WTC11 (cell line): Measurements from ENCODE around the gene MBD2. TPM values are rescaled to one million over a fixed set of nuclear protein-coding genes. Genes with fewer than 3 reads are reported as not detected.

Experiments
- ATAC-seq: fragments of 200-7000 bp; cut with Tn5 transposase; 2 replicates; pipeline ENCODE4 v1.10.0; 2021; ENCODE audit warnings: mild to moderate bottlenecking, moderate library complexity
- CTCF ChIA-PET: fragments of 300-600 bp; sonication (Branson Sonifier 250); formaldehyde crosslinking; loops from one replicate; lab custom pipeline; 2021; ENCODE audit warnings: antibody characterized with exemption; lab: Charles Lee
- POLR2A ChIA-PET: fragments of 350-600 bp; sonication (Branson Sonifier 250); formaldehyde crosslinking; loops from one replicate; lab custom pipeline; 2021; ENCODE audit warnings: antibody characterized with exemption; lab: Charles Lee
- DNase-seq: peaks from one replicate; pipeline ENCODE4 v3.0.0; 2021; ENCODE audit warnings: low spot score
- H3K27ac Mint-ChIP-seq: 2 replicates; pipeline ENCODE4 v1.8.0; 2021; ENCODE audit warnings: mixed read lengths
- H3K27me3 Mint-ChIP-seq: 2 replicates; pipeline ENCODE4 v1.8.0; 2021; ENCODE audit warnings: low read depth, mild to moderate bottlenecking, moderate library complexity, mixed read lengths
- H3K36me3 Mint-ChIP-seq: 2 replicates; pipeline ENCODE4 v1.8.0; 2021; ENCODE audit warnings: mixed read lengths
- H3K4me1 Mint-ChIP-seq: 2 replicates; pipeline ENCODE4 v1.8.0; 2022; ENCODE audit warnings: mixed read lengths
- H3K4me3 Mint-ChIP-seq: 2 replicates; pipeline ENCODE4 v1.8.0; 2021; ENCODE audit warnings: mild to moderate bottlenecking, moderate library complexity, mixed read lengths
- H3K9me3 Mint-ChIP-seq: 2 replicates; pipeline ENCODE4 v1.8.0; 2021; ENCODE audit warnings: mixed read lengths
- AR ChIP-seq: fragments of 250-450 bp; sonication (Bioruptor Pico); IDR thresholded peaks from 2 replicates; pipeline ENCODE4 v1.9.0; 2021; ENCODE audit warnings: mild to moderate bottlenecking
- E2F4 ChIP-seq: sonication (generic); formaldehyde crosslinking; IDR thresholded peaks from 2 replicates; pipeline ENCODE4 v1.8.1; 2022; ENCODE audit warnings: low read depth, mild to moderate bottlenecking, moderate library complexity, missing genetic modification reagents, borderline replicate concordance
- ESRRA ChIP-seq: sonication (generic); formaldehyde crosslinking; IDR thresholded peaks from 2 replicates; pipeline ENCODE4 v1.8.1; 2022; ENCODE audit warnings: mild to moderate bottlenecking, missing genetic modification reagents, borderline replicate concordance
- ETV6 ChIP-seq: sonication (generic); formaldehyde crosslinking; IDR thresholded peaks from 2 replicates; pipeline ENCODE4 v1.8.1; 2022; ENCODE audit warnings: mild to moderate bottlenecking, missing genetic modification reagents
- GRHL2 ChIP-seq: fragments of 250-450 bp; sonication (Bioruptor Pico); IDR thresholded peaks from 2 replicates; pipeline ENCODE4 v1.8.0; 2022; ENCODE audit warnings: mild to moderate bottlenecking, moderate library complexity; ENCODE audit not compliant: insufficient replicate concordance, severe bottlenecking
- KAT7 ChIP-seq: sonication (generic); formaldehyde crosslinking; IDR thresholded peaks from 2 replicates; pipeline ENCODE4 v1.8.1; 2023; ENCODE audit warnings: missing genetic modification reagents, mild to moderate bottlenecking, borderline replicate concordance
- MLX ChIP-seq: sonication (generic); formaldehyde crosslinking; IDR thresholded peaks from 2 replicates; pipeline ENCODE4 v1.8.1; 2023; ENCODE audit warnings: mild to moderate bottlenecking, missing genetic modification reagents, moderate library complexity
- MXD4 ChIP-seq: fragments of 250-450 bp; sonication (Bioruptor Pico); IDR thresholded peaks from 2 replicates; pipeline ENCODE4 v1.8.0; 2021; ENCODE audit warnings: mild to moderate bottlenecking, moderate library complexity, borderline replicate concordance
- NFATC4 ChIP-seq: fragments of 250-450 bp; sonication (Bioruptor Pico); IDR thresholded peaks from 2 replicates; pipeline ENCODE4 v1.9.0; 2021; ENCODE audit warnings: mild to moderate bottlenecking
- OVOL2 ChIP-seq: fragments of 250-450 bp; sonication (Bioruptor Pico); IDR thresholded peaks from 2 replicates; pipeline ENCODE4 v1.9.0; 2021; ENCODE audit warnings: mild to moderate bottlenecking, borderline replicate concordance
- SP1 ChIP-seq: sonication (generic); formaldehyde crosslinking; conservative IDR thresholded peaks from 2 replicates; pipeline ENCODE4 v1.8.1; 2022; ENCODE audit warnings: missing genetic modification reagents
- TEAD1 ChIP-seq: sonication (generic); formaldehyde crosslinking; IDR thresholded peaks from 2 replicates; pipeline ENCODE4 v1.8.0; 2022; ENCODE audit warnings: mild to moderate bottlenecking, missing genetic modification reagents
- USF2 ChIP-seq: sonication (generic); formaldehyde crosslinking; IDR thresholded peaks from 2 replicates; pipeline ENCODE4 v1.8.1; 2023; ENCODE audit warnings: mild to moderate bottlenecking, missing genetic modification reagents, moderate library complexity
- ZNF263 ChIP-seq: sonication (generic); formaldehyde crosslinking; IDR thresholded peaks from 2 replicates; pipeline ENCODE4 v1.8.1; 2022; ENCODE audit warnings: low read depth, mild to moderate bottlenecking, moderate library complexity, missing genetic modification reagents
- total RNA-seq: library from RNA; stranded (reverse); gene quantifications from 3 replicates; pipeline ENCODE4 v1.2.3, GENCODE V29; 2021
- TF ChIP-seq, protein P1 (sequence below): fragments of 250-450 bp; sonication (Bioruptor Pico); IDR thresholded peaks from 2 replicates; pipeline ENCODE4 v1.9.0; 2021; ENCODE audit warnings: moderate library complexity, mild to moderate bottlenecking, inconsistent platforms, borderline replicate concordance
- TF ChIP-seq, protein P2 (sequence below): sonication (generic); formaldehyde crosslinking; IDR thresholded peaks from 2 replicates; pipeline ENCODE4 v1.8.0; 2022; ENCODE audit warnings: mild to moderate bottlenecking, missing genetic modification reagents

The MBD2 gene
- total RNA-seq, 1 experiment from 2014 or later = 42.7 TPM

GRCh38 chr18:54217624-54218023, 6.8 kb downstream of the MBD2 start:
- CTCF ChIA-PET = no interaction called here
- Mint-ChIP-seq H3K4me1 (peaks cover 40% of the 10 kb centered on the region), H3K9me3 (no peaks in the 10 kb centered on the region), H3K27ac (no peak overlapping the region), H3K27me3 (no peaks in the 10 kb centered on the region), H3K36me3 (peaks cover 6% of the 10 kb centered on the region), H3K4me3 (no peak overlapping the region)
- no peak for TF ChIP-seq MXD4 (CRISPR knock-in tag)
- TF ChIP-seq, protein P1, sequence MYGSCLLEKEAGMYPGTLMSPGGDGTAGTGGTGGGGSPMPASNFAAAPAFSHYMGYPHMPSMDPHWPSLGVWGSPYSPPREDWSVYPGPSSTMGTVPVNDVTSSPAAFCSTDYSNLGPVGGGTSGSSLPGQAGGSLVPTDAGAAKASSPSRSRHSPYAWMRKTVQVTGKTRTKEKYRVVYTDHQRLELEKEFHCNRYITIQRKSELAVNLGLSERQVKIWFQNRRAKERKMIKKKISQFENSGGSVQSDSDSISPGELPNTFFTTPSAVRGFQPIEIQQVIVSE = no peak
- TF ChIP-seq MLX (CRISPR knock-in tag) = no peak
- no peak for TF ChIP-seq E2F4 (CRISPR knock-in tag)
- TF ChIP-seq OVOL2 (CRISPR knock-in tag) = no peak
- TF ChIP-seq GRHL2 = no peak
- no peak for TF ChIP-seq ETV6 (CRISPR knock-in tag)
- TF ChIP-seq ZNF263 (CRISPR knock-in tag) = no peak
- no peak for TF ChIP-seq AR (CRISPR knock-in tag)
- no peak for TF ChIP-seq NFATC4 (CRISPR knock-in tag)
- no peak for TF ChIP-seq SP1
- TF ChIP-seq KAT7 (CRISPR knock-in tag) = no peak
- POLR2A ChIA-PET = no interaction called here
- DNase-seq (no peak), ATAC-seq (no peak)

GRCh38 chr18:54215069-54215468, 9.4 kb downstream of the MBD2 start:
- H3K9me3 Mint-ChIP-seq = no peaks in the 10 kb centered on the region

More at GRCh38 chr18:54215069-54215468, 9.4 kb downstream of the MBD2 start:
- CTCF ChIA-PET = no interaction called here
- H3K27ac Mint-ChIP-seq = peak overlapping the region; percentile 15; the same call in 1 of the 2 replicates
- H3K36me3 Mint-ChIP-seq = no peaks in the 10 kb centered on the region
- no peak for DNase-seq
- TF ChIP-seq USF2 (no peak), NFATC4 (CRISPR knock-in tag) (no peak), TEAD1 (CRISPR knock-in tag) (no peak), ESRRA (CRISPR knock-in tag) (no peak), ZNF263 (CRISPR knock-in tag) (no peak)
- TF ChIP-seq, protein P2, sequence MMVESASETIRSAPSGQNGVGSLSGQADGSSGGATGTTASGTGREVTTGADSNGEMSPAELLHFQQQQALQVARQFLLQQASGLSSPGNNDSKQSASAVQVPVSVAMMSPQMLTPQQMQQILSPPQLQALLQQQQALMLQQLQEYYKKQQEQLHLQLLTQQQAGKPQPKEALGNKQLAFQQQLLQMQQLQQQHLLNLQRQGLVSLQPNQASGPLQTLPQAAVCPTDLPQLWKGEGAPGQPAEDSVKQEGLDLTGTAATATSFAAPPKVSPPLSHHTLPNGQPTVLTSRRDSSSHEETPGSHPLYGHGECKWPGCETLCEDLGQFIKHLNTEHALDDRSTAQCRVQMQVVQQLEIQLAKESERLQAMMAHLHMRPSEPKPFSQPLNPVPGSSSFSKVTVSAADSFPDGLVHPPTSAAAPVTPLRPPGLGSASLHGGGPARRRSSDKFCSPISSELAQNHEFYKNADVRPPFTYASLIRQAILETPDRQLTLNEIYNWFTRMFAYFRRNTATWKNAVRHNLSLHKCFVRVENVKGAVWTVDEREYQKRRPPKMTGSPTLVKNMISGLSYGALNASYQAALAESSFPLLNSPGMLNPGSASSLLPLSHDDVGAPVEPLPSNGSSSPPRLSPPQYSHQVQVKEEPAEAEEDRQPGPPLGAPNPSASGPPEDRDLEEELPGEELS = no peak
- TF ChIP-seq, all 79 proteins: peak for 0
- H3K4me3 Mint-ChIP-seq = no peak overlapping the region
- no peaks in the 10 kb centered on the region for H3K27me3 Mint-ChIP-seq
- peaks cover 29% of the 10 kb centered on the region for H3K4me1 Mint-ChIP-seq
- no peak for ATAC-seq
- POLR2A ChIA-PET = interaction anchor here (0.7 kb wide), 1 partner anchor 52 kb away, joined by 3 read pairs; no protein-coding TSS in a partner anchor
